ENCODE measurements around the gene CLDN18. TPM values are rescaled to one million over a fixed set of nuclear protein-coding genes. Genes with fewer than 3 reads are reported as not detected.

The CLDN18 gene
- total and polyA plus RNA-seq, 9 of the 15 experiments (the other 6 are each of a cell fraction or from before 2014, with no cell fraction given): 0.11 TPM; not detected in 8

DNA sequence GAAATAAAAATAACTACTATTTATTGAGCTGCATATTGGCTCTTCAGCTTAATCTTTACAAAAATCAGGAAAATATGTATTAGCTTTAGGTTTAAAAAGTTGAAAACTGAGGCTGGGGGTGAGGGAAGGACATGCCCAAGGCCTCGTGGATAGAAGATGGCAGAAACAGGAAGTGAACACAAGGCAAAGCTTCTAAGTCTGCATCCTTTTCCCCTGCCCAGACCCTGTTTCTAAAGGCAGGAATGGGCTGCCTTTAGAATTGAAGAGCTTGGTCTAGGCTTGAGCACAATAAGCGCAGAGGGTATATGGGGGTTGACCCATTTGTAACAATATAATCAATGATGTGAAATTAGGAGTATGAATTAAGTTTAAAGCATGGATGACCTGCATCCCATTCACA, 6.1 kb downstream of the CLDN18 start:
- DNase-seq (ENCODE audit: extremely low read depth in 1 of 4, low spot score in 3 of 4) (no peak), FAIRE-seq (no peak), ATAC-seq (no peak)
- in situ Hi-C loops (cut with MboI): no loop called here
- Histone ChIP-seq H3K27ac (ENCODE audit: extremely low read depth, low read depth, low read length) (no peak overlapping the region), H3K4me2 (ENCODE audit: insufficient read depth, low read length) (no peak overlapping the region), H3K4me1 (replicated peaks in 1 of 2; ENCODE audit: control insufficient read depth in 2 of 2, insufficient read depth in 2 of 2, low read length in 2 of 2) (no peaks in the 10 kb centered on the region), H3K4me3 (no peak overlapping the region), H3K9me1 (ENCODE audit: control insufficient read depth, insufficient read depth, low read length) (no peaks in the 10 kb centered on the region), H3K79me2 (ENCODE audit: control insufficient read depth, insufficient read depth, low read length) (no peaks in the 10 kb centered on the region), H4K20me1 (replicated peaks; ENCODE audit: control insufficient read depth, insufficient read depth, low read length) (no peaks in the 10 kb centered on the region), H3K9me3 (replicated peaks; ENCODE audit: control insufficient read depth, insufficient read depth, low read depth, low read length) (no peaks in the 10 kb centered on the region), H3K9ac (ENCODE audit: insufficient read depth in 1 of 2, low read depth in 2 of 2, low read length in 2 of 2) (no peak overlapping the region), H2AFZ (ENCODE audit: low read depth, low read length) (no peak overlapping the region), H3K27me3 (ENCODE audit: control insufficient read depth in 2 of 2, insufficient read depth in 2 of 2, low read length in 2 of 2) (no peaks in the 10 kb centered on the region), H3K36me3 (ENCODE audit: control insufficient read depth, insufficient read depth, low read length) (no peaks in the 10 kb centered on the region)
- WGBS (ENCODE audit: insufficient coverage, low coverage, missing lambda C conversion rate): 0% methylated on average over 2 of the region's 2 CpGs
- CTCF ChIA-PET (ENCODE audit: low intra/inter-chr PET ratio): no interaction called here
- TF ChIP-seq FOXK1 (CRISPR knock-in tag; IDR thresholded peaks at IDR 0.05; ENCODE audit: borderline replicate concordance): no peak
- TF ChIP-seq SPI1 (IDR thresholded peaks at IDR 0.05; ENCODE audit: borderline replicate concordance, low read depth, low read length): 0 out of 2 replicates have a peak, but pooled peaks have one; percentile 24
- BruUV-seq (replicated peaks): no TSS peak
- intact Hi-C loops (cut with micrococcal nuclease): no loop called here
- POLR2A ChIA-PET: interaction anchor here (0.6 to 1.0 kb wide), 3 partner anchors 12 to 15 kb away, joined by 4 read pairs; no protein-coding TSS in a partner anchor

DNA sequence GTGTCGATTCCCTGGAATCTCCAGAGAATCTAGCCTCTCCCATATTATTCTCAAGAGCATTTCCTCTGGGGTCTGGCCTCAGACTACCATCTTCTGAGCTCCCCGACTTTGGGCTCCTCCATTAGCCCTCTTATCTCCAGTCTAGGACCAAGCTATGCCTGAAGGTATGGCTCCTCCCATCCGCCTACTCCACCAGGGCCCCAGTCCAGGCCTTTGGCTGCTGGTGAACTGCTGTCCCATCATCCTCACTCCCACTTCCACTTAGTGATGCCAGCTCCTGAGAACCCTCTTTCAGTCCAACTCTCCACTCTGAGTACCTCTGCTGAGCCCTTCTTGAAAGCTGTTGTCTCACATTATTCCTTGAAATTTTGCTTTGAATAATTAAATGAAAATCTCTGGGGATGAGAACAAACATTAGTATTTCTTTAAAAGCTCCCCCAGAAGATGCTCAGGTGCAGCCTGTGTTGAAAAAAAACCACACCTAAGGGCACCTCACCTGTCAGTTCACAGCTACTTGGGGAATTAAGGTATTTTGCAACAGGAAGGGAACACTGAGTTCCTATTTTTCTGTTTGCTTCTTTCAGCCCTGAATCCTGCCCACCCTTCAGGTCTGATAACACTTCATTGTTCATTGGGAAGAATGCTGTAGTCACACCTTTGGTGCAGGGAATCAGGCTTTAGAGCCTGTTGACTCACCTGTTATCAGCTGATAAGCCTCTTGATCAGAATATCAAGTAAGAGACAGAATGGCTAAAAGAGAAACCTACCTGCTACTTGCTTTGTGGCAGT, 9.5 kb downstream of the CLDN18 start:
- FAIRE-seq: no peak
- 0% methylated on average over 3 of the region's 3 CpGs for WGBS (ENCODE audit: insufficient coverage, low coverage, missing lambda C conversion rate)
- Histone ChIP-seq H3K4me3 (no peak overlapping the region), H2AFZ (ENCODE audit: low read depth, low read length) (no peak overlapping the region), H3K27ac (ENCODE audit: extremely low read depth, low read depth, low read length) (no peak overlapping the region), H4K20me1 (replicated peaks; ENCODE audit: control insufficient read depth, insufficient read depth, low read length) (no peaks in the 10 kb centered on the region), H3K9me1 (ENCODE audit: control insufficient read depth, insufficient read depth, low read length) (no peaks in the 10 kb centered on the region), H3K36me3 (ENCODE audit: control insufficient read depth, insufficient read depth, low read length) (no peaks in the 10 kb centered on the region), H3K4me1 (replicated peaks in 1 of 2; ENCODE audit: control insufficient read depth in 2 of 2, insufficient read depth in 2 of 2, low read length in 2 of 2) (no peaks in the 10 kb centered on the region), H3K27me3 (ENCODE audit: control insufficient read depth in 2 of 2, insufficient read depth in 2 of 2, low read length in 2 of 2) (no peaks in the 10 kb centered on the region; a peak in 1 of 5 replicates), H3K9me3 (replicated peaks; ENCODE audit: control insufficient read depth, insufficient read depth, low read depth, low read length) (no peaks in the 10 kb centered on the region), H3K9ac (ENCODE audit: insufficient read depth in 1 of 2, low read depth in 2 of 2, low read length in 2 of 2) (no peak overlapping the region), H3K79me2 (ENCODE audit: control insufficient read depth, insufficient read depth, low read length) (no peaks in the 10 kb centered on the region), H3K4me2 (ENCODE audit: insufficient read depth, low read length) (no peak overlapping the region)
- DNase-seq (ENCODE audit: extremely low read depth in 1 of 4, low spot score in 3 of 4): no peak
- in situ Hi-C loops (cut with MboI): no loop called here
- ATAC-seq: no peak
- BruUV-seq (replicated peaks): no TSS peak
- ChIA-PET CTCF (ENCODE audit: low intra/inter-chr PET ratio) (no interaction called here), POLR2A (interaction anchor here (0.7 kb wide), 1 partner anchor 14 kb away, joined by 3 read pairs; no protein-coding TSS in a partner anchor)
- intact Hi-C loops (cut with micrococcal nuclease): no loop called here
- no peak for TF ChIP-seq NR2C2 (CRISPR knock-in tag; IDR thresholded peaks at IDR 0.05)
- no peak for TF ChIP-seq NR2C2 (tag; IDR thresholded peaks at IDR 0.05)
- TF ChIP-seq L3MBTL2 (IDR thresholded peaks at IDR 0.05): no peak
- TF ChIP-seq ZBTB1 (CRISPR knock-in tag; IDR thresholded peaks at IDR 0.05; ENCODE audit: borderline replicate concordance, low read depth): no peak
- TF ChIP-seq ZNF197 (CRISPR knock-in tag; IDR thresholded peaks at IDR 0.05; ENCODE audit: low read depth): no peak
- TF ChIP-seq, protein P1, sequence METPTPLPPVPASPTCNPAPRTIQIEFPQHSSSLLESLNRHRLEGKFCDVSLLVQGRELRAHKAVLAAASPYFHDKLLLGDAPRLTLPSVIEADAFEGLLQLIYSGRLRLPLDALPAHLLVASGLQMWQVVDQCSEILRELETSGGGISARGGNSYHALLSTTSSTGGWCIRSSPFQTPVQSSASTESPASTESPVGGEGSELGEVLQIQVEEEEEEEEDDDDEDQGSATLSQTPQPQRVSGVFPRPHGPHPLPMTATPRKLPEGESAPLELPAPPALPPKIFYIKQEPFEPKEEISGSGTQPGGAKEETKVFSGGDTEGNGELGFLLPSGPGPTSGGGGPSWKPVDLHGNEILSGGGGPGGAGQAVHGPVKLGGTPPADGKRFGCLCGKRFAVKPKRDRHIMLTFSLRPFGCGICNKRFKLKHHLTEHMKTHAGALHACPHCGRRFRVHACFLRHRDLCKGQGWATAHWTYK (CRISPR knock-in tag; IDR thresholded peaks at IDR 0.05): no peak
- no peak for TF ChIP-seq NCOR1 (IDR thresholded peaks at IDR 0.05)
- no peak for TF ChIP-seq HDAC1 (IDR thresholded peaks at IDR 0.05)
- no peak for TF ChIP-seq NONO (IDR thresholded peaks at IDR 0.05; ENCODE audit: low read depth in 2 of 2, low read length in 1 of 2)
- no peak for TF ChIP-seq SLC30A9 (CRISPR knock-in tag; IDR thresholded peaks at IDR 0.05)
- TF ChIP-seq C11orf30 (IDR thresholded peaks at IDR 0.05; ENCODE audit: low read depth): no peak
- TF ChIP-seq NR1H2 (CRISPR knock-in tag; IDR thresholded peaks at IDR 0.05): no peak
